GM13977 (cell line): ENCODE measurements around the gene TRIM52.

ENCODE experiments used
- DNase-seq: peaks from one replicate; pipeline ENCODE4 v3.0.0; 2012; ENCODE audit warnings: low spot score
- in situ Hi-C: fragments of 300-500 bp; cut with MboI; formaldehyde crosslinking; loops from one replicate; pipeline ENCODE4 v1.12.0; 2022; ENCODE audit warnings: low sequenced_read_pairs, low pct_unique_long_range_greater_than_20kb, mixed read lengths, inconsistent platforms; ENCODE audit not compliant: unreplicated experiment
- TF ChIP-seq, protein P1 (sequence below): IDR thresholded peaks from 2 replicates; pipeline ENCODE4 v1.5.1; 2012; ENCODE audit warnings: mild to moderate bottlenecking, control low read depth; ENCODE audit not compliant: insufficient read depth; ENCODE audit errors: extremely low read depth, missing control alignments

TRIM52 gene

DNA sequence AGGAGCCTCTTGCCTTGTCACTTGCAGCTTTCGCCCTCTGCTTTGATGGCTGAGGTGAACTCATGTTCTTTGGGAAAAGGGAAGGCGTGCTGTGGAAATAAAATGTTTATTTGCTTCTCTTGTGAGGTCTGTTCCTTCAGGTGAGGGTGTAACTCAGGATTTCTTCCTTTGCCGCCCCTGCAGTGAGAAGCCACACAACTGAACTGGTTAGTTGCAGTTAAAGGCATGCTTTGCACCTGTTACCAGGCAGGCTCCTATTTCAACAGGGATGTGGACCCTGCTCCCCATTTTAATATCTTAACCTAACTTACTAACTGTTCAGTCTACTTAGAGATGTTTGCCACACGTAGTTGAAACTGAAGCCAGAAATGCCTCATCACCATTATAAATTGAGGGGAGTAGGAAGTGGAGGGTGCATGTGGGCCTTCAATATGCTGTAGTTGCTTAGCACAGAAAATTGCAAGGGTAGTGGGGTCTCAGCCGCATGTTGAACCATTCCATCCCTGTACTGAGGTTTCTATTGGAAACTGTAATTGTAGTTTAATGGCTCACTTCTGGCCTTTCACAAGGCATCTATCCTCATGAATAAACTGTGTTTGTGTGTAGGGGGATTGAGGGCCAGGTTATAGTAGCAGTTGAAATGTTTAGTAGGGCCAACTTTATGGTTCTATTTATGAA lies 25.1 kb downstream of the TRIM52 start:
- in situ Hi-C loops, result no loop called here
- TF ChIP-seq, protein P1, sequence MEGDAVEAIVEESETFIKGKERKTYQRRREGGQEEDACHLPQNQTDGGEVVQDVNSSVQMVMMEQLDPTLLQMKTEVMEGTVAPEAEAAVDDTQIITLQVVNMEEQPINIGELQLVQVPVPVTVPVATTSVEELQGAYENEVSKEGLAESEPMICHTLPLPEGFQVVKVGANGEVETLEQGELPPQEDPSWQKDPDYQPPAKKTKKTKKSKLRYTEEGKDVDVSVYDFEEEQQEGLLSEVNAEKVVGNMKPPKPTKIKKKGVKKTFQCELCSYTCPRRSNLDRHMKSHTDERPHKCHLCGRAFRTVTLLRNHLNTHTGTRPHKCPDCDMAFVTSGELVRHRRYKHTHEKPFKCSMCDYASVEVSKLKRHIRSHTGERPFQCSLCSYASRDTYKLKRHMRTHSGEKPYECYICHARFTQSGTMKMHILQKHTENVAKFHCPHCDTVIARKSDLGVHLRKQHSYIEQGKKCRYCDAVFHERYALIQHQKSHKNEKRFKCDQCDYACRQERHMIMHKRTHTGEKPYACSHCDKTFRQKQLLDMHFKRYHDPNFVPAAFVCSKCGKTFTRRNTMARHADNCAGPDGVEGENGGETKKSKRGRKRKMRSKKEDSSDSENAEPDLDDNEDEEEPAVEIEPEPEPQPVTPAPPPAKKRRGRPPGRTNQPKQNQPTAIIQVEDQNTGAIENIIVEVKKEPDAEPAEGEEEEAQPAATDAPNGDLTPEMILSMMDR, result no peak
- no peak for DNase-seq

DNA sequence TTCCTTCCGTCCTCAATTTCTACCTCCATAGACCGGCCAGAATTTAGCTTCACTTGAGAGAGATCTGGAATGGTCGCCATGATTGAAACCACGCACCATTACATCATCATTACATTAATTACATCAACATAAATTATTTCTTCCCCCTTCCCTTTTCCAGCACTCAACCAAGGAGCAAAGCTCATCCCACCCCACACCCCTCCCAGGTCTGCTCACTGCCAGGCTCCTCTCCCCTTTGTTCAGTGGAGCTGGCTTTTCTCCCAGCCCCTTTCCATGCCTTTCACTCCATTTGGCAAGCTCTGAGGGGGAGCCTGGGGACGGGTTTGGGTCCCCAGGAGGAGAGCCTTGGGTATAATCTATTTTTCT lies 25.6 kb downstream of the TRIM52 start:
- no peak for DNase-seq
- in situ Hi-C loops, result no loop called here
- TF ChIP-seq, protein P1, result no peak

DNA sequence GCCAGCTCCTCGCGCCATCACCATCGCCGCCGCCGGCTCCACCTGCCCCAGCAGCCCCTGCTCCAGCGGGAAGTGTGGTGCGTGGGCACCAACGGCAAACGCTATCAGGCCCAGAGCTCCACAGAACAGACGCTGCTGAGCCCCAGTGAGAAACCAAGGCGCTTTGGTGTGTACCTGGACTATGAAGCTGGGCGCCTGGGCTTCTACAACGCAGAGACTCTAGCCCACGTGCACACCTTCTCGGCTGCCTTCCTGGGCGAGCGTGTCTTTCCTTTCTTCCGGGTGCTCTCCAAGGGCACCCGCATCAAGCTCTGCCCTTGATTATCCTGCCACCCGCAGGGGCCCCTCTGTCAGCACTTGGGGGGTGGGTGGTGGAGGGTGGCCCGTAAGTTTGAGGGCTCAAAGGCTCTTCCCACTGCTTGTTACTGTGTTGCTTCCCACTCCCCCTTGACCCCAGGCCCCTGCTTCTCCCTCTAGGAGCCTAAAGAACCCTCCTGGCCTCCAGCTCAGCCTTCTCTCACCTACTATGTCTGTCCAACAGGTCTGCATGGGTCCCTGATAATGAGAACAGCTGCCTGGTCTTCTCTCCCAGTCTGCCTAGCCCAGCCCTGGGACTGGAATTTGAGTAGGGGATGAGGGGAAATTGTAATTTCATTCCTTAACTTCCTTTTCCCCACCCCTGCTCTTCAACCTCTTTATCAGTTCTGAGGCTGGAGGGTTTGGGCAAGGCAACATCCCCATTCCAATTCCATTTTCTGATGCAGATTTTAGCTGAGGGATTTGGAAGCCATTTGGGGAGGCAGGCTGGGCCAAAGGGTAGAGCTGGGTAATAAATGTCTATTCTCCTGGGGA lies 26.3 kb downstream of the TRIM52 start:
- TF ChIP-seq, protein P1, result no peak
- in situ Hi-C loops, result no loop called here
- no peak for DNase-seq

DNA sequence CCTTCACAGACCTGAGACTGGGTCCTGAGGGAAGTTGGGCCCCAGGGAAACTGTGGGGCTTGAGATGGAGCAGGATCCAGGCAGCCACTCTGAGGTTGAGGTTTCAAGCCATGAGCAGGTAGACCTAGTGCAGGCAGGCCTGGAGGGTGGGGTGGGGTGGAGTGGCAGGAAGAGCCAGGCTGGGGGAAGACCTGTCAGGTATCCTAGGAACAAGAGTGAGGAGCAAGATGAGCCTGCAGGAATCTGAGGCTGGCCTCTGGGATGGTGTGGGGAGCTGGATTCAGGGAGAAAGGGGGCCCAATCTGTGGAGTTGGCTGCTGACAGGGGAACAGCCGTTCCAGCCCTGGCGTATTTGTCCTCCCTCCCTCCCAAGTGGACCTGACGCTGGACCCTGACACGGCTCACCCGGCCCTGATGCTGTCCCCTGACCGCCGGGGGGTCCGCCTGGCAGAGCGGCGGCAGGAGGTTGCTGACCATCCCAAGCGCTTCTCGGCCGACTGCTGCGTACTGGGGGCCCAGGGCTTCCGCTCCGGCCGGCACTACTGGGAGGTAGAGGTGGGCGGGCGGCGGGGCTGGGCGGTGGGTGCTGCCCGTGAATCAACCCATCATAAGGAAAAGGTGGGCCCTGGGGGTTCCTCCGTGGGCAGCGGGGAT lies 27.0 kb downstream of the TRIM52 start:
- in situ Hi-C loops, result no loop called here
- DNase-seq, result no peak
- TF ChIP-seq, protein P1, result no peak

DNA sequence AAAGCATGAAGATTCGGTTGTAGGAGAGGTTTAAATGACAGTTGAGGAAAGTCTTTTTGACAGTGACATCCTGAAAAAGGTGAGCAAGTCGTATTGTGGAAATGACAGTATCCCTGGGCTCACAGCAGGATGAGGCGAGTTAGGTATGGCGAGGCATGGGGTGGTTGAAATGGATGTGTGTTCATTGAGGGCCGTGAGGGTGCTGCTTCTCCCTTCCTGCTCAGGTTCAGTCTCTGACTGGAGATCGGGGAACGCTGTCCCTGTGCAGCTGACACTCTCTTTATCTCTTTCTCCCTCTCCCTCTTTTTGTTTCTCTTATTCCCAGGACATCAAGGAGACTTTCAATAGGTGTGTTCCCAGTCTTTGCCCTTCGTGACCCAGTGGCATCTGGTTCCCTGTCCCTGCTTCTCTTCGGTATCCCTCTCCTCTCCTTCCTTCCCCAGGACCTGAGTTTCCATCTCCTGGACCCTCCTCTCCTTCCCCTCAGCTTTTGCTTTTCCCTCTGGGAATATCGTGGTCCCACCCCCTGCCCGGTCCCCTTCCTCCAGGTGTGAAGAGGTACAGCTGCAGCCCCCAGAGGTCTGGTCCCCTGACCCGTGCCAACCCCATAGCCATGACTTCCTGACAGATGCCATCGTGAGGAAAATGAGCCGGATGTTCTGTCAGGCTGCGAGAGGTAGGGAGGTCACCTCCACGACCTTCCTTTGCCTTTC lies 27.7 kb downstream of the TRIM52 start:
- TF ChIP-seq, protein P1, result no peak
- DNase-seq, result no peak
- in situ Hi-C loops, result no loop called here

DNA sequence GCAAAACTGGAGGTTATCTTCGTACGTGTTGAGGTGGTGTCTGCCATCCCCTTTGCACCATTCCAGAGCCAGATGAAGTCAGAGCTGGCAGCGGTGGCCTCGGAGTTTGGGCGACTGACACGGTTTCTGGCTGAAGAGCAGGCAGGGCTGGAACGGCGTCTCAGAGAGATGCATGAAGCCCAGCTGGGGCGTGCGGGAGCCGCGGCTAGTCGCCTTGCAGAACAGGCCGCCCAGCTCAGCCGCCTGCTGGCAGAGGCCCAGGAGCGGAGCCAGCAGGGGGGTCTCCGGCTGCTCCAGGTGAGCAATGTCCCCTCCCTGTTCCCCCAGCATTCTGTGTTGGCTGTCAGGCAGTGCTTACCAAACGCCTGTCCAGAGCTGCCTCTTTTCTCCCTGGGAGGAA lies 28.4 kb downstream of the TRIM52 start:
- no peak for DNase-seq
- in situ Hi-C loops, result no loop called here
- TF ChIP-seq, protein P1, result no peak
